ENCODE results near the gene ZSCAN12.

GRCh38 chr6:28373925-28374324 is 25.6 kb downstream of the ZSCAN12 start:
- TF ChIP-seq CTCF (IDR thresholded peaks at IDR 0.05) (no peak), POLR2A (IDR thresholded peaks at IDR 0.05) (no peak)
